ENCODE data around the gene HES2.

The HES2 gene

GRCh38 chr1:6416295-6416656 lies 3.4 kb downstream of the HES2 start:
- Histone ChIP-seq H3K27me3 (ENCODE audit: insufficient read depth, poor library complexity, severe bottlenecking) (peaks cover 58% of the 10 kb centered on the region), H3K27ac (replicated peaks) (no peak overlapping the region), H3K4me3 (replicated peaks; ENCODE audit: insufficient read depth, low read length) (no peak overlapping the region)
- TF ChIP-seq POLR2AphosphoS5 (IDR thresholded peaks at IDR 0.05; ENCODE audit: low read depth) (no peak), CTCF (IDR thresholded peaks at IDR 0.05; ENCODE audit: insufficient read depth, low read length) (no peak), SPI1 (IDR thresholded peaks at IDR 0.05; ENCODE audit: borderline replicate concordance, low read depth) (no peak)
- DNase-seq (ENCODE audit: low read depth in 1 of 2, low spot score in 1 of 2) = peak in 1 of 2 experiments; percentile 43

GRCh38 chr1:6414881-6415626 lies 4.7 kb downstream of the HES2 start:
- peak; percentile 49 to 61 for DNase-seq (ENCODE audit: low read depth in 1 of 2, low spot score in 1 of 2)
- Histone ChIP-seq H3K4me3 (replicated peaks; ENCODE audit: insufficient read depth, low read length) (no peak overlapping the region), H3K27me3 (ENCODE audit: insufficient read depth, poor library complexity, severe bottlenecking) (peaks cover 47% of the 10 kb centered on the region), H3K27ac (replicated peaks) (no peak overlapping the region)
- TF ChIP-seq, protein P1, sequence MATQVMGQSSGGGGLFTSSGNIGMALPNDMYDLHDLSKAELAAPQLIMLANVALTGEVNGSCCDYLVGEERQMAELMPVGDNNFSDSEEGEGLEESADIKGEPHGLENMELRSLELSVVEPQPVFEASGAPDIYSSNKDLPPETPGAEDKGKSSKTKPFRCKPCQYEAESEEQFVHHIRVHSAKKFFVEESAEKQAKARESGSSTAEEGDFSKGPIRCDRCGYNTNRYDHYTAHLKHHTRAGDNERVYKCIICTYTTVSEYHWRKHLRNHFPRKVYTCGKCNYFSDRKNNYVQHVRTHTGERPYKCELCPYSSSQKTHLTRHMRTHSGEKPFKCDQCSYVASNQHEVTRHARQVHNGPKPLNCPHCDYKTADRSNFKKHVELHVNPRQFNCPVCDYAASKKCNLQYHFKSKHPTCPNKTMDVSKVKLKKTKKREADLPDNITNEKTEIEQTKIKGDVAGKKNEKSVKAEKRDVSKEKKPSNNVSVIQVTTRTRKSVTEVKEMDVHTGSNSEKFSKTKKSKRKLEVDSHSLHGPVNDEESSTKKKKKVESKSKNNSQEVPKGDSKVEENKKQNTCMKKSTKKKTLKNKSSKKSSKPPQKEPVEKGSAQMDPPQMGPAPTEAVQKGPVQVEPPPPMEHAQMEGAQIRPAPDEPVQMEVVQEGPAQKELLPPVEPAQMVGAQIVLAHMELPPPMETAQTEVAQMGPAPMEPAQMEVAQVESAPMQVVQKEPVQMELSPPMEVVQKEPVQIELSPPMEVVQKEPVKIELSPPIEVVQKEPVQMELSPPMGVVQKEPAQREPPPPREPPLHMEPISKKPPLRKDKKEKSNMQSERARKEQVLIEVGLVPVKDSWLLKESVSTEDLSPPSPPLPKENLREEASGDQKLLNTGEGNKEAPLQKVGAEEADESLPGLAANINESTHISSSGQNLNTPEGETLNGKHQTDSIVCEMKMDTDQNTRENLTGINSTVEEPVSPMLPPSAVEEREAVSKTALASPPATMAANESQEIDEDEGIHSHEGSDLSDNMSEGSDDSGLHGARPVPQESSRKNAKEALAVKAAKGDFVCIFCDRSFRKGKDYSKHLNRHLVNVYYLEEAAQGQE (IDR thresholded peaks at IDR 0.05; ENCODE audit: insufficient replicate concordance, low read depth) = no peak
- TF ChIP-seq CTCF (IDR thresholded peaks at IDR 0.05; ENCODE audit: insufficient read depth, low read length) = no peak
- TF ChIP-seq SPI1 (IDR thresholded peaks at IDR 0.05; ENCODE audit: borderline replicate concordance, low read depth) = no peak
- TF ChIP-seq POLR2AphosphoS5 (IDR thresholded peaks at IDR 0.05; ENCODE audit: low read depth) = no peak
- no peak for TF ChIP-seq GABPA (IDR thresholded peaks at IDR 0.05; ENCODE audit: low read depth)

- TF ChIP-seq GABPA (IDR thresholded peaks at IDR 0.05; ENCODE audit: low read depth) (no peak), SPI1 (IDR thresholded peaks at IDR 0.05; ENCODE audit: borderline replicate concordance, low read depth) (no peak), POLR2AphosphoS5 (IDR thresholded peaks at IDR 0.05; ENCODE audit: low read depth) (no peak), CTCF (IDR thresholded peaks at IDR 0.05; ENCODE audit: insufficient read depth, low read length) (no peak)
- TF ChIP-seq, protein P1 (IDR thresholded peaks at IDR 0.05; ENCODE audit: insufficient replicate concordance, low read depth) = no peak
- Histone ChIP-seq H3K27me3 (ENCODE audit: insufficient read depth, poor library complexity, severe bottlenecking) (peaks cover 44% of the 10 kb centered on the region), H3K27ac (replicated peaks) (no peak overlapping the region), H3K4me3 (replicated peaks; ENCODE audit: insufficient read depth, low read length) (no peak overlapping the region)
- DNase-seq (ENCODE audit: low read depth in 1 of 2, low spot score in 1 of 2) = no peak
Observed at GRCh38 chr1:6414443-6414844, 5.3 kb downstream of the HES2 start.

GRCh38 chr1:6412896-6413295 lies 6.8 kb downstream of the HES2 start:
- no peak for DNase-seq (ENCODE audit: low read depth in 1 of 2, low spot score in 1 of 2)
- Histone ChIP-seq H3K27ac (replicated peaks) (no peak overlapping the region), H3K27me3 (ENCODE audit: insufficient read depth, poor library complexity, severe bottlenecking) (peaks cover 34% of the 10 kb centered on the region), H3K4me3 (replicated peaks; ENCODE audit: insufficient read depth, low read length) (no peak overlapping the region)
- TF ChIP-seq GABPA (IDR thresholded peaks at IDR 0.05; ENCODE audit: low read depth) = no peak
- no peak for TF ChIP-seq SPI1 (IDR thresholded peaks at IDR 0.05; ENCODE audit: borderline replicate concordance, low read depth)
- TF ChIP-seq, protein P1 (IDR thresholded peaks at IDR 0.05; ENCODE audit: insufficient replicate concordance, low read depth) = no peak
- TF ChIP-seq CTCF (IDR thresholded peaks at IDR 0.05; ENCODE audit: insufficient read depth, low read length) = no peak
- no peak for TF ChIP-seq POLR2AphosphoS5 (IDR thresholded peaks at IDR 0.05; ENCODE audit: low read depth)
